GOT3 (cell line): ENCODE data around the gene ELK3.

Source experiments
- DNase-seq: peaks from one replicate; lab custom pipeline; 2025; ENCODE audit warnings: mixed read lengths; lab: John Stamatoyannopoulos, UW

The ELK3 gene

GRCh38 chr12:96193725-96194575 is at the start of gene ELK3:
Gene ELK3, plus strand, starts transcription at chr12:96194375.
- DNase-seq: no peak

- no peak for DNase-seq
Measured at GRCh38 chr12:96146747-96147146, 47.4 kb upstream of the ELK3 start.

GRCh38 chr12:96150442-96150841 is 43.7 kb upstream of the ELK3 start:
- DNase-seq: no peak

GRCh38 chr12:96152164-96152563 is 42.0 kb upstream of the ELK3 start:
- DNase-seq: no peak

GRCh38 chr12:96153131-96153725 is 40.9 kb upstream of the ELK3 start:
- DNase-seq: no peak

- no peak for DNase-seq
Measured at GRCh38 chr12:96155181-96155580, 39.0 kb upstream of the ELK3 start.

GRCh38 chr12:96155781-96156180 is 38.4 kb upstream of the ELK3 start:
- no peak for DNase-seq

- DNase-seq: no peak
Measured at GRCh38 chr12:96156211-96156610, 38.0 kb upstream of the ELK3 start.

GRCh38 chr12:96157427-96157826 is 36.7 kb upstream of the ELK3 start:
- DNase-seq: no peak

- DNase-seq: no peak
Measured at GRCh38 chr12:96164951-96165811, 29.0 kb upstream of the ELK3 start.

GRCh38 chr12:96166765-96167164 is 27.4 kb upstream of the ELK3 start:
- no peak for DNase-seq

GRCh38 chr12:96167492-96167891 is 26.7 kb upstream of the ELK3 start:
- no peak for DNase-seq

- DNase-seq: no peak
Measured at GRCh38 chr12:96170328-96170727, 23.8 kb upstream of the ELK3 start.

- no peak for DNase-seq
Measured at GRCh38 chr12:96170762-96171161, 23.4 kb upstream of the ELK3 start.

- DNase-seq: no peak
Measured at GRCh38 chr12:96171905-96172304, 22.3 kb upstream of the ELK3 start.

GRCh38 chr12:96172981-96173380 is 21.2 kb upstream of the ELK3 start:
- no peak for DNase-seq

GRCh38 chr12:96176575-96176974 is 17.6 kb upstream of the ELK3 start:
- no peak for DNase-seq

GRCh38 chr12:96177013-96177412 is 17.2 kb upstream of the ELK3 start:
- DNase-seq: no peak

GRCh38 chr12:96183734-96184370 is 10.3 kb upstream of the ELK3 start:
- no peak for DNase-seq

- DNase-seq: no peak
Measured at GRCh38 chr12:96185914-96186313, 8.3 kb upstream of the ELK3 start.

- no peak for DNase-seq
Measured at GRCh38 chr12:96186607-96187301, 7.4 kb upstream of the ELK3 start.

GRCh38 chr12:96187956-96188355 is 6.2 kb upstream of the ELK3 start:
- no peak for DNase-seq
